Sigmoid colon (tissue), 4 donors: Measurements from ENCODE around the gene ZRSR2.

ENCODE experiments used
- CTCF ChIP-seq, 4 experiments: fragments of 450-650 bp in 3 of 4; fragments of 200-600 bp in 1 of 4; IDR thresholded peaks; one replicate each; pipeline ENCODE4 v1.5.1; 2016 to 2019; ENCODE audit warnings: antibody characterized with exemption in 4 of 4, mild to moderate bottlenecking in 3 of 4, moderate library complexity in 2 of 4
- POLR2AphosphoS5 ChIP-seq, 4 donors: sonication (generic); formaldehyde crosslinking; IDR thresholded peaks; one replicate each; pipeline ENCODE4 v1.6.1; 2017; ENCODE audit warnings: antibody characterized with exemption in 4 of 4

GRCh38 chrX:15843960-15844359 lies 53.7 kb downstream of the ZRSR2 start:
- TF ChIP-seq CTCF (IDR thresholded peaks at IDR 0.05) (no peak), POLR2AphosphoS5 (IDR thresholded peaks at IDR 0.05) (no peak)
